Measurements from ENCODE around the gene SLC43A2. TPM values are rescaled to one million over a fixed set of nuclear protein-coding genes. Genes with fewer than 3 reads are reported as not detected.

SLC43A2 gene
- total and polyA plus RNA-seq, 2 donors (not counting 3 experiments of a cell fraction or from before 2014, with no cell fraction given): 41.7 to 52.0 TPM

- intact Hi-C loops (cut with micrococcal nuclease) (no loop called here), dilution Hi-C loops (cut with MboI; ENCODE audit: extremely low pct_ligation_motif_present, low sequenced_read_pairs) (no loop called here)
- H3K4me2 ChIP-seq (ENCODE audit: insufficient read depth, low read length): no peak overlapping the region
- FAIRE-seq (no peak), DNase-seq (ENCODE audit: low read depth, low spot score) (no peak)
- no TSS peak for BruUV-seq (replicated peaks)
- H3K4me3 ChIP-seq (replicated peaks in 1 of 3; ENCODE audit: insufficient read depth in 1 of 3, low read depth in 1 of 3, low read length in 3 of 3): no peak overlapping the region
- H3K9me3 ChIP-seq (replicated peaks; ENCODE audit: control insufficient read depth, insufficient read depth, low read length): no peaks in the 10 kb centered on the region
- H3K9me1 ChIP-seq (replicated peaks; ENCODE audit: control insufficient read depth, extremely low read depth, insufficient read depth, low read length): no peaks in the 10 kb centered on the region
- H2AFZ ChIP-seq (ENCODE audit: low read depth, low read length): no peak overlapping the region
- no peaks in the 10 kb centered on the region for H3K79me2 ChIP-seq (ENCODE audit: control insufficient read depth, insufficient read depth, low read length)
- peaks cover 55 to 67% of the 10 kb centered on the region in 2 experiments for H3K36me3 ChIP-seq (ENCODE audit: control insufficient read depth in 2 of 2, extremely low read depth in 1 of 2, insufficient read depth in 2 of 2, low read length in 2 of 2)
- no peaks in the 10 kb centered on the region for H3K27me3 ChIP-seq (ENCODE audit: control insufficient read depth in 2 of 2, insufficient read depth in 2 of 2, low read length in 2 of 2)
- H4K20me1 ChIP-seq (replicated peaks; ENCODE audit: control insufficient read depth, extremely low read depth, insufficient read depth, low read length): no peaks in the 10 kb centered on the region
- no peak for TF ChIP-seq POLR2A (IDR thresholded peaks at IDR 0.05; ENCODE audit: low read depth, low read length)
- TF ChIP-seq FOS (IDR thresholded peaks at IDR 0.05; ENCODE audit: borderline replicate concordance, insufficient read depth, low read length): no peak
- no peak for TF ChIP-seq MYC (IDR thresholded peaks at IDR 0.05; ENCODE audit: low read depth, low read length)
- TF ChIP-seq GATA2 (IDR thresholded peaks at IDR 0.05; ENCODE audit: insufficient read depth, insufficient read length, low read depth, low read length): no peak
- TF ChIP-seq POLR2AphosphoS5 (IDR thresholded peaks at IDR 0.05; ENCODE audit: insufficient read depth, low read depth, low read length): no peak
- no peak for TF ChIP-seq CTCF (IDR thresholded peaks at IDR 0.05; ENCODE audit: extremely low read depth in 1 of 2, insufficient read depth in 1 of 2, low read depth in 1 of 2, low read length in 2 of 2)
- TF ChIP-seq EZH2 (IDR thresholded peaks at IDR 0.05; ENCODE audit: borderline replicate concordance, low read depth, low read length, severe bottlenecking): no peak
- no peak for TF ChIP-seq MAX (IDR thresholded peaks at IDR 0.05; ENCODE audit: insufficient read depth, insufficient read length)
- no peak for TF ChIP-seq JUN (IDR thresholded peaks at IDR 0.05; ENCODE audit: borderline replicate concordance, insufficient read depth, insufficient read length, low read depth)
- POLR2A ChIA-PET: no interaction called here
- CTCF ChIA-PET: interaction anchor here (1.2 to 3.9 kb wide), 2 partner anchors 11 to 15 kb away, joined by 4 to 23 read pairs; no protein-coding TSS in a partner anchor
- no peak overlapping the region for H3K27ac ChIP-seq (ENCODE audit: insufficient read depth, low read depth, low read length)
- no peak overlapping the region for H3K9ac ChIP-seq (replicated peaks; ENCODE audit: extremely low read depth, insufficient read depth, low read length)
- no peaks in the 10 kb centered on the region for H3K4me1 ChIP-seq (ENCODE audit: control insufficient read depth, extremely low read depth, insufficient read depth, low read length)
Observed at GRCh38 chr17:1658100-1658499, 29.5 kb upstream of the SLC43A2 start.

Measured in endothelial cell of umbilical vein (primary cell).